NCI-H82 treated with DMSO at 0.1 percent for 48 hours (cell line): ENCODE results near the gene TBC1D8B.
A peak's percentile ranks its signal among the peaks of the same experiment; 100 is the strongest.
"Not testable (repeated sequence)": the region's sequence is repeated elsewhere in the genome, so short reads cannot be mapped to it uniquely, and the experiment has no call there.

Experiments used
- DNase-seq: peaks from one replicate; lab custom pipeline; 2025; ENCODE audit not compliant: unreplicated experiment; lab: John Stamatoyannopoulos, UW

The TBC1D8B gene

GRCh38 chrX:106802388-106803275 is at the start of gene TBC1D8B:
TBC1D8B (plus strand) TSS chrX:106802673; CDS start chrX:106802854, 181 bp downstream.
- peak; percentile 14 for DNase-seq

- DNase-seq: not testable (repeated sequence)
Observed at GRCh38 chrX:106769288-106769687, 33.2 kb upstream of the TBC1D8B start.

- no peak for DNase-seq
Observed at GRCh38 chrX:106774981-106775380, 27.5 kb upstream of the TBC1D8B start.

- DNase-seq: no peak
Observed at GRCh38 chrX:106780264-106780663, 22.2 kb upstream of the TBC1D8B start.

- no peak for DNase-seq
Observed at GRCh38 chrX:106780664-106781377, 21.7 kb upstream of the TBC1D8B start.

GRCh38 chrX:106783716-106784115 is 18.8 kb upstream of the TBC1D8B start:
- DNase-seq: no peak

GRCh38 chrX:106791495-106791894 is 11.0 kb upstream of the TBC1D8B start:
- no peak for DNase-seq

- no peak for DNase-seq
Observed at GRCh38 chrX:106802063-106802387, 448 bp upstream of the TBC1D8B start.

- DNase-seq: no peak
Observed at GRCh38 chrX:106811131-106811910, 8.8 kb downstream of the TBC1D8B start.

GRCh38 chrX:106812930-106813329 is 10.5 kb downstream of the TBC1D8B start:
- DNase-seq: not testable (repeated sequence)

GRCh38 chrX:106814093-106814492 is 11.6 kb downstream of the TBC1D8B start:
- DNase-seq: not testable (repeated sequence)

GRCh38 chrX:106862972-106863688 is 60.7 kb downstream of the TBC1D8B start:
- no peak for DNase-seq

- DNase-seq: no peak
Observed at GRCh38 chrX:106863697-106864096, 61.2 kb downstream of the TBC1D8B start.

GRCh38 chrX:106872796-106873195 is 70.3 kb downstream of the TBC1D8B start:
- DNase-seq: not testable (repeated sequence)

GRCh38 chrX:106874075-106874474 is 71.6 kb downstream of the TBC1D8B start:
- DNase-seq: peak; percentile 1

GRCh38 chrX:106875151-106875550 is 72.7 kb downstream of the TBC1D8B start:
- no peak for DNase-seq

GRCh38 chrX:106889468-106889867 is 87.0 kb downstream of the TBC1D8B start:
- DNase-seq: no peak

GRCh38 chrX:106891762-106892460 is 89.4 kb downstream of the TBC1D8B start:
- DNase-seq: no peak

- DNase-seq: peak; percentile 34
Observed at GRCh38 chrX:106894392-106894909, 92.0 kb downstream of the TBC1D8B start.

GRCh38 chrX:106894978-106895452 is 92.5 kb downstream of the TBC1D8B start:
- DNase-seq: no peak
